Neural progenitor cell (in vitro differentiated cells): ENCODE results near the gene PHLPP1. TPM values are rescaled to one million over a fixed set of nuclear protein-coding genes. Genes with fewer than 3 reads are reported as not detected.
"Not testable (repeated sequence)": the region's sequence is repeated elsewhere in the genome, so short reads cannot be mapped to it uniquely, and the experiment has no call there.

ENCODE experiments used
- DNase-seq: peaks from one replicate; pipeline ENCODE4 v3.0.0-alpha.2; 2016; ENCODE audit warnings: low spot score
- H2AFZ ChIP-seq: fragments of 200-600 bp; sonication (generic); replicated peaks from 2 replicates; pipeline ENCODE4 v1.6.1; 2016; ENCODE audit warnings: antibody characterized with exemption
- H3F3A ChIP-seq: fragments of 200-600 bp; sonication (generic); 2 replicates; pipeline ENCODE4 v1.6.1; 2016; ENCODE audit warnings: antibody characterized with exemption, low read depth
- H3K27ac ChIP-seq: fragments of 200-600 bp; sonication (generic); 2 replicates; pipeline ENCODE4 v1.5.1; 2016; ENCODE audit warnings: mild to moderate bottlenecking
- H3K27me3 ChIP-seq: fragments of 200-600 bp; sonication (generic); 2 replicates; pipeline ENCODE4 v1.6.1; 2016; ENCODE audit warnings: mild to moderate bottlenecking, moderate library complexity
- H3K36me3 ChIP-seq: fragments of 200-600 bp; sonication (generic); 2 replicates; pipeline ENCODE4 v1.5.1; 2016
- H3K4me1 ChIP-seq: fragments of 200-600 bp; sonication (generic); 2 replicates; pipeline ENCODE4 v1.6.1; 2016; ENCODE audit warnings: mixed run types
- H3K4me2 ChIP-seq: fragments of 200-600 bp; sonication (generic); 2 replicates; pipeline ENCODE4 v1.6.1; 2016
- H3K4me3 ChIP-seq: fragments of 200-600 bp; sonication (generic); 2 replicates; pipeline ENCODE4 v1.5.1; 2016
- H3K79me2 ChIP-seq: fragments of 200-600 bp; sonication (generic); 2 replicates; pipeline ENCODE4 v1.6.1; 2016; ENCODE audit warnings: low read depth
- H3K9ac ChIP-seq: fragments of 200-600 bp; sonication (generic); 2 replicates; pipeline ENCODE4 v1.6.1; 2016
- H3K9me3 ChIP-seq: fragments of 200-600 bp; sonication (generic); 2 replicates; pipeline ENCODE4 v1.5.1; 2016; ENCODE audit warnings: low read depth
- H4K20me1 ChIP-seq: fragments of 200-600 bp; sonication (generic); 2 replicates; pipeline ENCODE4 v1.6.1; 2016; ENCODE audit warnings: low read depth
- H3K27ac Mint-ChIP-seq: 3 replicates; pipeline ENCODE4 v1.8.0; 2021; ENCODE audit warnings: mixed read lengths
- H3K27me3 Mint-ChIP-seq: 2 replicates; pipeline ENCODE4 v1.8.0; 2022; ENCODE audit warnings: low read depth, mild to moderate bottlenecking, inconsistent platforms, moderate library complexity, mixed read lengths; ENCODE audit not compliant: insufficient read depth
- H3K36me3 Mint-ChIP-seq: 3 replicates; pipeline ENCODE4 v1.8.0; 2021; ENCODE audit warnings: mixed read lengths
- H3K4me1 Mint-ChIP-seq: 3 replicates; pipeline ENCODE4 v1.8.0; 2021; ENCODE audit warnings: mixed read lengths
- H3K4me3 Mint-ChIP-seq: 3 replicates; pipeline ENCODE4 v1.8.0; 2021; ENCODE audit warnings: mild to moderate bottlenecking, moderate library complexity, mixed read lengths
- H3K9me3 Mint-ChIP-seq: 3 replicates; pipeline ENCODE4 v1.8.0; 2020; ENCODE audit warnings: mixed read lengths
- EZH2 ChIP-seq: fragments of 200-600 bp; sonication (generic); IDR thresholded peaks from 2 replicates; pipeline ENCODE4 v1.6.1; 2017; ENCODE audit warnings: antibody characterized with exemption, mild to moderate bottlenecking, moderate library complexity
- EZH2phosphoT487 ChIP-seq: fragments of 200-600 bp; sonication (generic); IDR thresholded peaks from 2 replicates; pipeline ENCODE4 v1.6.1; 2017; ENCODE audit warnings: antibody characterized with exemption
- total RNA-seq: library from RNA; depleted of rRNA; stranded (reverse); fragments of >200 nt; gene quantifications from 2 replicates; pipeline ENCODE4 v1.2.3, GENCODE V29; 2015; ENCODE audit warnings: low replicate concordance
- TF ChIP-seq, protein P1 (sequence below): fragments of 200-600 bp; sonication (generic); IDR thresholded peaks from 2 replicates; pipeline ENCODE4 v1.5.1; 2017; ENCODE audit warnings: antibody characterized with exemption, mild to moderate bottlenecking

The PHLPP1 gene
- total RNA-seq, 1 donor from 2014 or later = 20.8 TPM

DNA sequence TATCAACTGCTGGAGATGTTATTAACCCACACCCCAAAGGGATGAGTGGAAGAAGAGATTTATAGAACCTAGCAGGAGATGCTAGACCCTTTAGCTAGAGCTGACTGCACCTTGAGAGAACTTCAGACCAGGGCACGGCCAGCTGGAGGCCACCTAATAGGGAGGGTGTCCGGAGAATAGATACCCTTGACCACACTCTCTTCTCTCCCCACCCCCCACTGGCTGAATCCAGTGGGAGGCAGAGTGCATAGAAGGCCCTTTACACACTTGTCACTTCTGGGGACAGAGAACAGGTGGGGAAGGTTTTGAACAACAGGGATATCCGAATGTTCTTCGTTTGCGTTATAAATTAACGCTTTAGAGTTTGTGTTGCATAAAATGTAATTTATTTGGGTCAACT is 84.6 kb downstream of the PHLPP1 start:
- peaks cover 98% of the 10 kb centered on the region for H3K79me2 ChIP-seq
- H3K27ac Mint-ChIP-seq = no peak overlapping the region
- no peak overlapping the region for H3K4me3 ChIP-seq
- H3K36me3 Mint-ChIP-seq = peaks cover 4% of the 10 kb centered on the region
- H3K9ac ChIP-seq = no peak overlapping the region
- peaks cover 26% of the 10 kb centered on the region for H3F3A ChIP-seq
- no peaks in the 10 kb centered on the region for H3K36me3 ChIP-seq
- peaks cover 63% of the 10 kb centered on the region for H4K20me1 ChIP-seq
- TF ChIP-seq, protein P1, sequence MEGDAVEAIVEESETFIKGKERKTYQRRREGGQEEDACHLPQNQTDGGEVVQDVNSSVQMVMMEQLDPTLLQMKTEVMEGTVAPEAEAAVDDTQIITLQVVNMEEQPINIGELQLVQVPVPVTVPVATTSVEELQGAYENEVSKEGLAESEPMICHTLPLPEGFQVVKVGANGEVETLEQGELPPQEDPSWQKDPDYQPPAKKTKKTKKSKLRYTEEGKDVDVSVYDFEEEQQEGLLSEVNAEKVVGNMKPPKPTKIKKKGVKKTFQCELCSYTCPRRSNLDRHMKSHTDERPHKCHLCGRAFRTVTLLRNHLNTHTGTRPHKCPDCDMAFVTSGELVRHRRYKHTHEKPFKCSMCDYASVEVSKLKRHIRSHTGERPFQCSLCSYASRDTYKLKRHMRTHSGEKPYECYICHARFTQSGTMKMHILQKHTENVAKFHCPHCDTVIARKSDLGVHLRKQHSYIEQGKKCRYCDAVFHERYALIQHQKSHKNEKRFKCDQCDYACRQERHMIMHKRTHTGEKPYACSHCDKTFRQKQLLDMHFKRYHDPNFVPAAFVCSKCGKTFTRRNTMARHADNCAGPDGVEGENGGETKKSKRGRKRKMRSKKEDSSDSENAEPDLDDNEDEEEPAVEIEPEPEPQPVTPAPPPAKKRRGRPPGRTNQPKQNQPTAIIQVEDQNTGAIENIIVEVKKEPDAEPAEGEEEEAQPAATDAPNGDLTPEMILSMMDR = no peak
- peaks cover 35% of the 10 kb centered on the region for H3K4me1 ChIP-seq
- no peaks in the 10 kb centered on the region for H3K27me3 ChIP-seq
- peaks cover 34% of the 10 kb centered on the region for H3K4me1 Mint-ChIP-seq
- no peak overlapping the region for H3K4me3 Mint-ChIP-seq
- no peak overlapping the region for H3K27ac ChIP-seq
- no peaks in the 10 kb centered on the region for H3K9me3 ChIP-seq
- H3K4me2 ChIP-seq = no peak overlapping the region
- no peaks in the 10 kb centered on the region for H3K27me3 Mint-ChIP-seq
- H2AFZ ChIP-seq = no peak overlapping the region
- no peak for DNase-seq
- H3K9me3 Mint-ChIP-seq = peaks cover 3% of the 10 kb centered on the region

DNA sequence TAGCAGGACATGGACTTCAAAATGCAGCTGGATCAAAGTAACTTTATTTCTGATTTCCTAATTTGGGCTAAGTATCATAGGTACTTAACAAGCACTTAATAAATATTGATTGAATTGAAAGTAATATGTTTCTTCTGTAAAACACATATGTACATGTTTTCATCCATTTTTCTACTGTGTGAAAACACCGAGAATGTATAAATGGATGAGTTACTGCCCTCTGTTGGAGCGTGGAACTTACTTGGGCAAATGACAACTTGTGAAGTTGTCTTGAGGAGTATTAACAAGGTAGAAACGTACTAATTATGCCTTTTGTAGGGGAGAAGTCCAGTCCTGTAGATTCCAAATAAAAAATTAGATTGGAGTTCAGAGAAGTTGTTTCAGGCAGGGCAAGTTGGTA is 87.2 kb downstream of the PHLPP1 start:
- no peak overlapping the region for H2AFZ ChIP-seq
- Mint-ChIP-seq H3K4me3 (no peak overlapping the region), H3K36me3 (peaks cover 3% of the 10 kb centered on the region), H3K9me3 (no peaks in the 10 kb centered on the region), H3K27me3 (no peaks in the 10 kb centered on the region), H3K4me1 (peaks cover 28% of the 10 kb centered on the region), H3K27ac (no peak overlapping the region)
- H3F3A ChIP-seq = peaks cover 26% of the 10 kb centered on the region
- H3K27me3 ChIP-seq = no peaks in the 10 kb centered on the region
- no peaks in the 10 kb centered on the region for H3K9me3 ChIP-seq
- no peak overlapping the region for H3K4me3 ChIP-seq
- DNase-seq = no peak
- no peak overlapping the region for H3K4me2 ChIP-seq
- H3K9ac ChIP-seq = no peak overlapping the region
- TF ChIP-seq, protein P1 = no peak
- H3K27ac ChIP-seq = no peak overlapping the region
- peaks cover 43% of the 10 kb centered on the region for H4K20me1 ChIP-seq
- peaks cover 96% of the 10 kb centered on the region for H3K79me2 ChIP-seq
- peaks cover 35% of the 10 kb centered on the region for H3K4me1 ChIP-seq
- no peaks in the 10 kb centered on the region for H3K36me3 ChIP-seq

DNA sequence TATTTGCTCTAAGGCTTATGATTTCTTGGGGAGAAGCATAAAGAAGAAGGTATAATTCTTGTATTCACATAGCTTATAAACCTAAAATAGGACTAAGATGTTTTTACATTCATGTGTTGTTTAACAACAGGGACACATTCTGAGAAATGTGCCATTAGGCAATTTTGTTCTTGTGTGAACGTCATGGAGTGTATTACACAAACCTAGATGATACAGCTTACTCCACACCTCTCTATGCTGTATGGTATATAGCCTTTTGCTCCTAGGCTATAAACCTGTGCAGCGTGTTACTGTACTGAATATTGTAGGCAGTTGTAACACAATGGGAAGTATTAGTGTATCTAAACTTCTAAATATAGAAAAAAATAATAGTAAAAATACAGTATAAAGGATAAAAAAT is 92.1 kb downstream of the PHLPP1 start:
- Histone ChIP-seq H3K36me3 (no peaks in the 10 kb centered on the region), H4K20me1 (peaks cover 6% of the 10 kb centered on the region), H3F3A (no peaks in the 10 kb centered on the region), H3K27ac (no peak overlapping the region), H2AFZ (no peak overlapping the region), H3K4me2 (no peak overlapping the region), H3K27me3 (no peaks in the 10 kb centered on the region), H3K79me2 (peaks cover 95% of the 10 kb centered on the region), H3K9me3 (no peaks in the 10 kb centered on the region), H3K4me1 (peaks cover 20% of the 10 kb centered on the region), H3K4me3 (no peak overlapping the region), H3K9ac (no peak overlapping the region)
- peaks cover 7% of the 10 kb centered on the region for H3K9me3 Mint-ChIP-seq
- no peaks in the 10 kb centered on the region for H3K27me3 Mint-ChIP-seq
- peaks cover 11% of the 10 kb centered on the region for H3K36me3 Mint-ChIP-seq
- peaks cover 17% of the 10 kb centered on the region for H3K4me1 Mint-ChIP-seq
- H3K27ac Mint-ChIP-seq = no peak overlapping the region
- no peak for TF ChIP-seq EZH2
- TF ChIP-seq EZH2phosphoT487 = no peak
- TF ChIP-seq, protein P1 = no peak
- no peak for DNase-seq
- H3K4me3 Mint-ChIP-seq = no peak overlapping the region

DNA sequence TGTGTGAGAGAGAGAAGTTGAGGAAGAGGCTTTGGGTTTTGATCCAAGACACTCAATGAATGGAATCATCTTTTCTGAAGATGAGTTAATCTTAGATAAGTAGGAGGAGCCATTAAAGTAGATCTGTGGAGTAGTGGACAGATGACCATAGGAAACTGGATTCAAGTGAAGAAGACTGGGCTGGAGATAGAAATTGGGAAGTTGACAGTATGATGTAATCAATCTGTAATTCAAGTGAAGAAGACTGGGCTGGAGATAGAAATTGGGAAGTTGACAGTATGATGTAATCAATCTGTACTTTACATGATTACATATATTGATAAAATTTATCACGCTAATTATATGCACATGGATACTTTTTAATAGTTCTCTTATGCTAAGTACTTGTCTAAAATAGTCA is 92.8 kb downstream of the PHLPP1 start:
- peaks cover 2% of the 10 kb centered on the region for H3F3A ChIP-seq
- H3K27me3 ChIP-seq = no peaks in the 10 kb centered on the region
- H3K4me2 ChIP-seq = no peak overlapping the region
- TF ChIP-seq, protein P1 = no peak
- TF ChIP-seq EZH2 (no peak), EZH2phosphoT487 (no peak)
- no peak overlapping the region for H2AFZ ChIP-seq
- Mint-ChIP-seq H3K27me3 (no peaks in the 10 kb centered on the region), H3K4me3 (no peak overlapping the region), H3K9me3 (peaks cover 7% of the 10 kb centered on the region), H3K4me1 (peaks cover 24% of the 10 kb centered on the region), H3K27ac (no peak overlapping the region), H3K36me3 (peaks cover 11% of the 10 kb centered on the region)
- no peak for DNase-seq
- H3K27ac ChIP-seq = no peak overlapping the region
- no peaks in the 10 kb centered on the region for H3K9me3 ChIP-seq
- H3K4me1 ChIP-seq = peaks cover 26% of the 10 kb centered on the region
- no peaks in the 10 kb centered on the region for H3K36me3 ChIP-seq
- H3K79me2 ChIP-seq = peaks cover 95% of the 10 kb centered on the region
- peaks cover 6% of the 10 kb centered on the region for H4K20me1 ChIP-seq
- H3K4me3 ChIP-seq = no peak overlapping the region
- H3K9ac ChIP-seq = no peak overlapping the region

DNA sequence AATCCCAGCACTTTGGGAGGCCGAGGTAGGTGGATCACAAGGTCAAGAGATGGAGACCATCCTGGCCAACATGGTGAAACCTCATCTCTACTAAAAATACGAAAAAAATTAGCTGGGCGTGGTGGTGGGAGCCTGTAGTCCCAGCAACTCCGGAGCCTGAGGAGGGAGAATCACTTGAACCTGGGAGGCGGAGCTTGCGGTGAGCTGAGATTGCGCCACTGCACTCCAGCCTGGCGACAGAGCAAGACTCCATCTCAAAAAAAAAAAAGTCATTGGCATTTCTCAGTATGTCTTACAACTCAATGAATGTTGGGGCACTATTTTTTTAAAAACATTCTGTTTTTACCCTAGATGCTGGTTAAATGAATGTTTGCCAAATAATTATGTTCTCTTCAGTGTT is 94.1 kb downstream of the PHLPP1 start:
- not testable (repeated sequence) for H3K27me3 Mint-ChIP-seq, H3K9ac ChIP-seq, H3K4me2 ChIP-seq, H3K4me3 ChIP-seq, H2AFZ ChIP-seq, H3K27ac Mint-ChIP-seq, H3K27ac ChIP-seq, DNase-seq, H3K9me3 Mint-ChIP-seq, H4K20me1 ChIP-seq, H3K36me3 ChIP-seq, H3K9me3 ChIP-seq, H3K4me3 Mint-ChIP-seq, H3K27me3 ChIP-seq
- peaks cover 13% of the 10 kb centered on the region for H3F3A ChIP-seq
- H3K4me1 ChIP-seq = peaks cover 37% of the 10 kb centered on the region
- peaks cover 88% of the 10 kb centered on the region for H3K79me2 ChIP-seq
- Mint-ChIP-seq H3K4me1 (peaks cover 37% of the 10 kb centered on the region), H3K36me3 (peaks cover 11% of the 10 kb centered on the region)
